Esophagus muscularis mucosa (tissue), 4 donors: Measurements from ENCODE around the gene RNF217.

ENCODE experiments used
- EP300 ChIP-seq: sonication (generic); formaldehyde crosslinking; IDR thresholded peaks from one replicate; pipeline ENCODE4 v1.6.1; 2017; ENCODE audit warnings: antibody characterized with exemption
- POLR2AphosphoS5 ChIP-seq, 2 donors: sonication (generic); formaldehyde crosslinking; IDR thresholded peaks; one replicate each; pipeline ENCODE4 v1.6.1; 2017; ENCODE audit warnings: antibody characterized with exemption in 2 of 2
- TF ChIP-seq, protein P1 (sequence below), 3 experiments: fragments of 200-600 bp in 2 of 3; fragments of 450-650 bp in 1 of 3; sonication (generic) in 2 of 3; IDR thresholded peaks; one replicate each; pipeline ENCODE4 v1.5.1; 2017 to 2019; ENCODE audit warnings: antibody characterized with exemption in 3 of 3, mild to moderate bottlenecking in 2 of 3, moderate library complexity in 1 of 3

DNA sequence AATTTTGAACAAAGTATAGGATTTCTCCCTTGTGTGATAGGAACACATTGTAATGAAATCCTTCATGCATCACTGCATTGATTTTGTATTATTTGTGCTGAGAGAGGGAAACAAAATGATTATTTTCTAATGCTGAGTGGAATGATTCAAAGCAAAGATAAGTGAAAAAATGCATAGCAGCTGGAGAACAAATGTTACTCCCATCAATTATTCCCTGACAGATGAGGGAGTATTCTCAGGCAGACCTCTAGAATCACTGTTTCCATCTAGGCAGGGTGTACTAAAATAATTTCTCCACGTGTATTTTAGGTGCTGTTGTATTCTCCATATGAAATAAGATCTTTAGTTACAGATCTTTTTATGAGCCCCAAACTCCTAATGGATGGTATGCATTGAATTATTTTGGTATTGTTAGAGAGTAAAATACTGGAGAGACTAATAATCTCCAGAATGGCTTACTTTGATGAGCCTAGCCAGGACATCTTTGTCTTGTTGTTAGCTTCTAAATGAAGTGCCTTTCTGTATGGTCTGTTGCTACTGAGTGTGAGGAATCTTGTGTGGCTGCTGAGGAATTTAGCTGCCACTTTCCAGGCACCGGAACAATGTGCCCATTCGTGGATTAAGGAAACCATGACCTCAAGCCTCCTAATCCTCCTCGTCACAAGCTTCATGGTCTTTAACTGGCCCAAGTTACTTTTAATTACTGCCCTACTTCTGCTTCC is 39.6 kb downstream of the RNF217 start:
- TF ChIP-seq, protein P1, sequence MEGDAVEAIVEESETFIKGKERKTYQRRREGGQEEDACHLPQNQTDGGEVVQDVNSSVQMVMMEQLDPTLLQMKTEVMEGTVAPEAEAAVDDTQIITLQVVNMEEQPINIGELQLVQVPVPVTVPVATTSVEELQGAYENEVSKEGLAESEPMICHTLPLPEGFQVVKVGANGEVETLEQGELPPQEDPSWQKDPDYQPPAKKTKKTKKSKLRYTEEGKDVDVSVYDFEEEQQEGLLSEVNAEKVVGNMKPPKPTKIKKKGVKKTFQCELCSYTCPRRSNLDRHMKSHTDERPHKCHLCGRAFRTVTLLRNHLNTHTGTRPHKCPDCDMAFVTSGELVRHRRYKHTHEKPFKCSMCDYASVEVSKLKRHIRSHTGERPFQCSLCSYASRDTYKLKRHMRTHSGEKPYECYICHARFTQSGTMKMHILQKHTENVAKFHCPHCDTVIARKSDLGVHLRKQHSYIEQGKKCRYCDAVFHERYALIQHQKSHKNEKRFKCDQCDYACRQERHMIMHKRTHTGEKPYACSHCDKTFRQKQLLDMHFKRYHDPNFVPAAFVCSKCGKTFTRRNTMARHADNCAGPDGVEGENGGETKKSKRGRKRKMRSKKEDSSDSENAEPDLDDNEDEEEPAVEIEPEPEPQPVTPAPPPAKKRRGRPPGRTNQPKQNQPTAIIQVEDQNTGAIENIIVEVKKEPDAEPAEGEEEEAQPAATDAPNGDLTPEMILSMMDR (IDR thresholded peaks at IDR 0.05): no peak
- TF ChIP-seq POLR2AphosphoS5 (IDR thresholded peaks at IDR 0.05): no peak
- no peak for TF ChIP-seq EP300
